ENCODE measurements around the gene APBA2.

GRCh38 chr15:28891588-28891987 is 5.8 kb downstream of the APBA2 start:
- TF ChIP-seq CTCF (IDR thresholded peaks at IDR 0.05; ENCODE audit: low read length): no peak
- TF ChIP-seq EZH2 (optimal IDR thresholded peaks at IDR 0.05; ENCODE audit: low read depth, low read length): no peak

Data from MM.1S (cell line).